ENCODE measurements around the gene ZC3HAV1L. TPM values are rescaled to one million over a fixed set of nuclear protein-coding genes. Genes with fewer than 3 reads are reported as not detected.
A peak's percentile ranks its signal among the peaks of the same experiment; 100 is the strongest.

The ZC3HAV1L gene
- total and polyA plus RNA-seq, 2 of the 13 experiments (the other 11 are each of a cell fraction or from before 2014, with no cell fraction given) = 8.4 to 11.1 TPM

- TF ChIP-seq ZNF318 (CRISPR knock-in tag; IDR thresholded peaks at IDR 0.05) = no peak
- TF ChIP-seq SATB2 (CRISPR knock-in tag; IDR thresholded peaks at IDR 0.05) = no peak
- TF ChIP-seq GMEB1 (CRISPR knock-in tag; IDR thresholded peaks at IDR 0.05; ENCODE audit: borderline replicate concordance) = peak; percentile 65
- no peak for TF ChIP-seq ZBTB49 (CRISPR knock-in tag; IDR thresholded peaks at IDR 0.05; ENCODE audit: borderline replicate concordance)
- TF ChIP-seq ZNF782 (CRISPR knock-in tag; IDR thresholded peaks at IDR 0.05; ENCODE audit: borderline replicate concordance) = no peak
- no peak for TF ChIP-seq FOXK1 (CRISPR knock-in tag; IDR thresholded peaks at IDR 0.05; ENCODE audit: borderline replicate concordance, low read depth)
- peak; percentile 40; the same call in 1 of the 2 replicates for TF ChIP-seq TARDBP (CRISPR knock-in tag; IDR thresholded peaks at IDR 0.05)
- TF ChIP-seq ZNF724P (CRISPR knock-in tag; IDR thresholded peaks at IDR 0.05; ENCODE audit: borderline replicate concordance) = no peak
- TF ChIP-seq MZF1 (CRISPR knock-in tag; IDR thresholded peaks at IDR 0.05; ENCODE audit: borderline replicate concordance) = no peak
- no peak for TF ChIP-seq E2F5 (CRISPR knock-in tag; conservative IDR thresholded peaks at IDR 0.05)
- TF ChIP-seq BRD4 (CRISPR knock-in tag; IDR thresholded peaks at IDR 0.05) = peak; percentile 76
- TF ChIP-seq ZSCAN5A (CRISPR knock-in tag; IDR thresholded peaks at IDR 0.05; ENCODE audit: borderline replicate concordance) = no peak
- TF ChIP-seq ZNF296 (CRISPR knock-in tag; conservative IDR thresholded peaks at IDR 0.05) = no peak
Measured at GRCh38 chr7:139035586-139036353, at the start of gene ZC3HAV1L (continued).

Data from HepG2 (cell line).